BLaER1 treated with 17β-estradiol and CSF1 and Interleukin-3, amounts not matched to agents 10 nM and 100 nM (cell line): Measurements from ENCODE around the gene TMEM82.

Experiments
- H3K27ac ChIP-seq, 11 experiments: shearing (Covaris generic); formaldehyde crosslinking; 2 replicates each; pipeline ENCODE4 v1.8.1; 2022
- H3K27me3 ChIP-seq, 11 experiments: shearing (Covaris generic); formaldehyde crosslinking; 2 replicates each; pipeline ENCODE4 v1.8.1; 2022
- H3K36me3 ChIP-seq, 11 experiments: shearing (Covaris generic); formaldehyde crosslinking; 2 replicates each; pipeline ENCODE4 v1.8.1; 2022
- H3K4me1 ChIP-seq, 10 experiments: shearing (Covaris generic); formaldehyde crosslinking; 2 replicates each; pipeline ENCODE4 v1.8.1; 2022
- H3K4me2 ChIP-seq, 11 experiments: shearing (Covaris generic); formaldehyde crosslinking; 2 replicates each; pipeline ENCODE4 v1.8.1; 2022
- H3K4me3 ChIP-seq, 10 experiments: shearing (Covaris generic); formaldehyde crosslinking; 2 replicates each; pipeline ENCODE4 v1.8.1; 2022
- H3K9ac ChIP-seq, 11 experiments: shearing (Covaris generic); formaldehyde crosslinking; 2 replicates each; pipeline ENCODE4 v1.8.1; 2022
- H3K9me3 ChIP-seq, 11 experiments: shearing (Covaris generic); formaldehyde crosslinking; replicated peaks in 1 of 11; 2 replicates each; pipeline ENCODE4 v1.8.1; 2022
- H4K20me1 ChIP-seq, 11 experiments: shearing (Covaris generic); formaldehyde crosslinking; 2 replicates each; pipeline ENCODE4 v1.8.1; 2022
- Cebpa-rat ChIP-seq, 11 experiments: shearing (Covaris generic); IDR thresholded peaks; 2 replicates each; pipeline ENCODE4 v1.8.1; 2022

Gene TMEM82

GRCh38 chr1:15714406-15715136 is 27.7 kb upstream of the TMEM82 start:
- Histone ChIP-seq H3K27ac (no peak overlapping the region), H3K4me1 (no peaks in the 10 kb centered on the region), H4K20me1 (peaks cover 65 to 98% (median 92%) of the 10 kb centered on the region in 11 experiments), H3K9ac (no peak overlapping the region), H3K4me2 (no peak overlapping the region), H3K36me3 (peaks cover 38 to 67% (median 52%) of the 10 kb centered on the region in 11 experiments), H3K4me3 (no peak overlapping the region), H3K27me3 (no peaks in the 10 kb centered on the region), H3K9me3 (no peaks in the 10 kb centered on the region)
- no peak for TF ChIP-seq Cebpa-rat (IDR thresholded peaks at IDR 0.05)

GRCh38 chr1:15717418-15718125 is 24.7 kb upstream of the TMEM82 start:
- no peaks in the 10 kb centered on the region for H3K27me3 ChIP-seq
- H3K27ac ChIP-seq: no peak overlapping the region
- H3K9me3 ChIP-seq: no peaks in the 10 kb centered on the region
- H3K36me3 ChIP-seq: peaks cover 65 to 93% (median 82%) of the 10 kb centered on the region in 11 experiments
- H3K4me2 ChIP-seq: no peak overlapping the region
- peaks cover 38 to 96% (median 79%) of the 10 kb centered on the region in 11 experiments for H4K20me1 ChIP-seq
- no peak overlapping the region for H3K4me3 ChIP-seq
- H3K4me1 ChIP-seq: no peaks in the 10 kb centered on the region
- no peak for TF ChIP-seq Cebpa-rat (IDR thresholded peaks at IDR 0.05)
- no peak overlapping the region for H3K9ac ChIP-seq

- Histone ChIP-seq H3K4me2 (no peak overlapping the region), H3K4me1 (no peaks in the 10 kb centered on the region), H4K20me1 (peaks cover 32 to 96% (median 78%) of the 10 kb centered on the region in 11 experiments; a peak in 21 of 22 replicates), H3K27ac (no peak overlapping the region), H3K36me3 (peaks cover 72 to 95% (median 88%) of the 10 kb centered on the region in 11 experiments), H3K27me3 (no peaks in the 10 kb centered on the region), H3K4me3 (no peak overlapping the region), H3K9ac (no peak overlapping the region), H3K9me3 (no peaks in the 10 kb centered on the region)
- TF ChIP-seq Cebpa-rat (IDR thresholded peaks at IDR 0.05): no peak
Measured at GRCh38 chr1:15718199-15718601, 24.1 kb upstream of the TMEM82 start.

- Histone ChIP-seq H3K4me3 (no peak overlapping the region), H3K9ac (no peak overlapping the region), H4K20me1 (peaks cover 18 to 93% (median 65%) of the 10 kb centered on the region in 11 experiments; a peak in 21 of 22 replicates), H3K36me3 (peaks cover 80 to 99% (median 94%) of the 10 kb centered on the region in 11 experiments), H3K9me3 (no peaks in the 10 kb centered on the region), H3K4me1 (no peaks in the 10 kb centered on the region), H3K27me3 (no peaks in the 10 kb centered on the region), H3K4me2 (no peak overlapping the region), H3K27ac (no peak overlapping the region)
- no peak for TF ChIP-seq Cebpa-rat (IDR thresholded peaks at IDR 0.05)
Measured at GRCh38 chr1:15719381-15720120, 22.7 kb upstream of the TMEM82 start.

GRCh38 chr1:15720861-15721260 is 21.4 kb upstream of the TMEM82 start:
- Histone ChIP-seq H3K36me3 (peaks cover 91 to 99% (median 96%) of the 10 kb centered on the region in 11 experiments), H3K9me3 (no peaks in the 10 kb centered on the region)

GRCh38 chr1:15722411-15722810 is 19.9 kb upstream of the TMEM82 start:
- no peak for TF ChIP-seq Cebpa-rat (IDR thresholded peaks at IDR 0.05)

More at GRCh38 chr1:15720861-15721260, 21.4 kb upstream of the TMEM82 start:
- Histone ChIP-seq H3K4me3 (no peak overlapping the region), H3K27me3 (no peaks in the 10 kb centered on the region), H4K20me1 (peaks cover 6 to 93% (median 52%) of the 10 kb centered on the region in 11 experiments; a peak in 21 of 22 replicates), H3K4me1 (no peaks in the 10 kb centered on the region), H3K27ac (no peak overlapping the region), H3K4me2 (no peak overlapping the region), H3K9ac (no peak overlapping the region)
- no peak for TF ChIP-seq Cebpa-rat (IDR thresholded peaks at IDR 0.05)

GRCh38 chr1:15722836-15723532 is 19.3 kb upstream of the TMEM82 start:
- Histone ChIP-seq H3K27me3 (no peaks in the 10 kb centered on the region), H3K27ac (no peak overlapping the region), H3K4me2 (no peak overlapping the region), H3K9me3 (no peaks in the 10 kb centered on the region), H3K4me3 (no peak overlapping the region), H3K9ac (no peak overlapping the region), H3K4me1 (peaks cover 0 to 10% (median 2%) of the 10 kb centered on the region in 10 experiments; a peak in 10 of 20 replicates), H4K20me1 (peaks cover under 1 to 93% (median 43%) of the 10 kb centered on the region in 11 experiments; a peak in 19 of 22 replicates), H3K36me3 (peaks cover 91 to 99% (median 96%) of the 10 kb centered on the region in 11 experiments)
- TF ChIP-seq Cebpa-rat (IDR thresholded peaks at IDR 0.05): no peak

More at GRCh38 chr1:15722411-15722810, 19.9 kb upstream of the TMEM82 start:
- Histone ChIP-seq H3K4me1 (peaks cover 0 to 4% (median 0%) of the 10 kb centered on the region in 10 experiments; a peak in 5 of 20 replicates), H3K4me3 (no peak overlapping the region), H4K20me1 (peaks cover 0 to 93% (median 43%) of the 10 kb centered on the region in 11 experiments; a peak in 15 of 22 replicates), H3K9ac (no peak overlapping the region), H3K27ac (no peak overlapping the region), H3K27me3 (no peaks in the 10 kb centered on the region), H3K36me3 (peaks cover 91 to 99% (median 96%) of the 10 kb centered on the region in 11 experiments), H3K9me3 (no peaks in the 10 kb centered on the region), H3K4me2 (no peak overlapping the region)

- no peak for TF ChIP-seq Cebpa-rat (IDR thresholded peaks at IDR 0.05)
- Histone ChIP-seq H3K4me3 (no peak overlapping the region), H4K20me1 (peaks cover 8 to 95% (median 47%) of the 10 kb centered on the region in 11 experiments; a peak in 19 of 22 replicates), H3K36me3 (peaks cover 93 to 100% (median 98%) of the 10 kb centered on the region in 11 experiments), H3K27ac (no peak overlapping the region), H3K9ac (no peak overlapping the region), H3K27me3 (no peaks in the 10 kb centered on the region), H3K9me3 (no peaks in the 10 kb centered on the region), H3K4me2 (no peak overlapping the region), H3K4me1 (peaks cover 0 to 17% (median 8%) of the 10 kb centered on the region in 10 experiments; a peak in 12 of 20 replicates)
Measured at GRCh38 chr1:15723631-15724246, 18.6 kb upstream of the TMEM82 start.
